ENCODE measurements around the gene ORC2. TPM values are rescaled to one million over a fixed set of nuclear protein-coding genes. Genes with fewer than 3 reads are reported as not detected.

ORC2 gene
- polyA plus RNA-seq, 1 of the 3 experiments (the other 2 are of a cell fraction), result 3.9 TPM

DNA sequence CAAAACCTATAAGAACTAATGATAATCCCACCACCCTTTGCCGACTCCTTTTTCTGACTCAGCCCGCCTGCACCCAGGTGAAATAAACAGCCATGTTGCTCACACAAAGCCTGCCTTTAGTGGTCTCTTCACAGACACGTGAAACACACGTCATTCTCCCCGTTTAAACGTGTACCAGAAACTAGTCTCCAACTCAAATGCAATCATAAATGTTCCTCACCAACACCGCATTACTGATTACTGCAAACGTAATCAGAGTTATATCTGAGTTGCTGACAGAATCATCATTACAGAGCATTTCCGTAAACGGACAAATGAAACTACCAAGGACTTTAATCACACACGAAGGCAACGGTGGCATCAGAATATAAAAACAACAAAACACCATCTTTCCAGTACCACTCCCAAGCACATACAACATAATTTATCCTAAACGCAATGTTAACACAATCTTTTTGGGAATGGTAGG is 100.9 kb downstream of the ORC2 start:
- Histone ChIP-seq H3K79me2 (ENCODE audit: insufficient read depth) (peaks cover 69% of the 10 kb centered on the region), H3K4me1 (ENCODE audit: control insufficient read depth in 1 of 2, insufficient read depth in 2 of 2, low read depth in 1 of 2, low read length in 1 of 2) (peaks cover 20 to 27% of the 10 kb centered on the region in 2 experiments; a peak in 3 of 4 replicates), H3K9me3 (no peaks in the 10 kb centered on the region), H3K9me2 (no peaks in the 10 kb centered on the region), H3F3A (replicated peaks; ENCODE audit: insufficient read depth) (peaks cover 15% of the 10 kb centered on the region), H3K4me3 (ENCODE audit: low read depth in 2 of 2, low read length in 1 of 2) (peak overlapping the region; percentile 94 to 96), H4K20me1 (ENCODE audit: insufficient read depth) (peaks cover 60% of the 10 kb centered on the region), H3K9ac (peak overlapping the region; percentile 96), H3K36me3 (replicated peaks in 1 of 2; ENCODE audit: control insufficient read depth in 1 of 2, insufficient read depth in 2 of 2, low read length in 1 of 2) (peaks cover 36 to 50% of the 10 kb centered on the region in 2 experiments), H3K27ac (ENCODE audit: low read depth in 2 of 2, low read length in 1 of 2) (peak overlapping the region; percentile 53 to 97; a peak in 3 of 4 replicates), H3K4me2 (peak overlapping the region; percentile 73), H3K27me3 (ENCODE audit: insufficient read depth) (no peaks in the 10 kb centered on the region), H2AFZ (ENCODE audit: low read depth) (no peak overlapping the region)
- WGBS (ENCODE audit: low lambda C conversion rate), result under 1% methylated on average over 13 of the region's 13 CpGs
- CTCF ChIA-PET, result no interaction called here
- TF ChIP-seq MXI1 (IDR thresholded peaks at IDR 0.05; ENCODE audit: low read depth, low read length), result peak; percentile 91
- TF ChIP-seq RAD21 (IDR thresholded peaks at IDR 0.05; ENCODE audit: low read length), result no peak
- TF ChIP-seq, protein P1, sequence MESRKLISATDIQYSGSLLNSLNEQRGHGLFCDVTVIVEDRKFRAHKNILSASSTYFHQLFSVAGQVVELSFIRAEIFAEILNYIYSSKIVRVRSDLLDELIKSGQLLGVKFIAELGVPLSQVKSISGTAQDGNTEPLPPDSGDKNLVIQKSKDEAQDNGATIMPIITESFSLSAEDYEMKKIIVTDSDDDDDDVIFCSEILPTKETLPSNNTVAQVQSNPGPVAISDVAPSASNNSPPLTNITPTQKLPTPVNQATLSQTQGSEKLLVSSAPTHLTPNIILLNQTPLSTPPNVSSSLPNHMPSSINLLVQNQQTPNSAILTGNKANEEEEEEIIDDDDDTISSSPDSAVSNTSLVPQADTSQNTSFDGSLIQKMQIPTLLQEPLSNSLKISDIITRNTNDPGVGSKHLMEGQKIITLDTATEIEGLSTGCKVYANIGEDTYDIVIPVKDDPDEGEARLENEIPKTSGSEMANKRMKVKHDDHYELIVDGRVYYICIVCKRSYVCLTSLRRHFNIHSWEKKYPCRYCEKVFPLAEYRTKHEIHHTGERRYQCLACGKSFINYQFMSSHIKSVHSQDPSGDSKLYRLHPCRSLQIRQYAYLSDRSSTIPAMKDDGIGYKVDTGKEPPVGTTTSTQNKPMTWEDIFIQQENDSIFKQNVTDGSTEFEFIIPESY (IDR thresholded peaks at IDR 0.05; ENCODE audit: borderline replicate concordance, low read depth), result no peak
- TF ChIP-seq, protein P2, sequence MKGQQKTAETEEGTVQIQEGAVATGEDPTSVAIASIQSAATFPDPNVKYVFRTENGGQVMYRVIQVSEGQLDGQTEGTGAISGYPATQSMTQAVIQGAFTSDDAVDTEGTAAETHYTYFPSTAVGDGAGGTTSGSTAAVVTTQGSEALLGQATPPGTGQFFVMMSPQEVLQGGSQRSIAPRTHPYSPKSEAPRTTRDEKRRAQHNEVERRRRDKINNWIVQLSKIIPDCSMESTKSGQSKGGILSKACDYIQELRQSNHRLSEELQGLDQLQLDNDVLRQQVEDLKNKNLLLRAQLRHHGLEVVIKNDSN (IDR thresholded peaks at IDR 0.05; ENCODE audit: borderline replicate concordance, low read depth), result peak; percentile 41; the same call in 1 of the 2 replicates
- TF ChIP-seq, protein P3, sequence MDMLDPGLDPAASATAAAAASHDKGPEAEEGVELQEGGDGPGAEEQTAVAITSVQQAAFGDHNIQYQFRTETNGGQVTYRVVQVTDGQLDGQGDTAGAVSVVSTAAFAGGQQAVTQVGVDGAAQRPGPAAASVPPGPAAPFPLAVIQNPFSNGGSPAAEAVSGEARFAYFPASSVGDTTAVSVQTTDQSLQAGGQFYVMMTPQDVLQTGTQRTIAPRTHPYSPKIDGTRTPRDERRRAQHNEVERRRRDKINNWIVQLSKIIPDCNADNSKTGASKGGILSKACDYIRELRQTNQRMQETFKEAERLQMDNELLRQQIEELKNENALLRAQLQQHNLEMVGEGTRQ (IDR thresholded peaks at IDR 0.05; ENCODE audit: borderline replicate concordance, low read depth, low read length), result no peak; the same call in 1 of the 2 replicates
- TF ChIP-seq SIN3A (IDR thresholded peaks at IDR 0.05; ENCODE audit: borderline replicate concordance, low read depth, low read length), result no peak
- POLR2A ChIA-PET, result no interaction called here
- DNase-seq, result peak; percentile 33

DNA sequence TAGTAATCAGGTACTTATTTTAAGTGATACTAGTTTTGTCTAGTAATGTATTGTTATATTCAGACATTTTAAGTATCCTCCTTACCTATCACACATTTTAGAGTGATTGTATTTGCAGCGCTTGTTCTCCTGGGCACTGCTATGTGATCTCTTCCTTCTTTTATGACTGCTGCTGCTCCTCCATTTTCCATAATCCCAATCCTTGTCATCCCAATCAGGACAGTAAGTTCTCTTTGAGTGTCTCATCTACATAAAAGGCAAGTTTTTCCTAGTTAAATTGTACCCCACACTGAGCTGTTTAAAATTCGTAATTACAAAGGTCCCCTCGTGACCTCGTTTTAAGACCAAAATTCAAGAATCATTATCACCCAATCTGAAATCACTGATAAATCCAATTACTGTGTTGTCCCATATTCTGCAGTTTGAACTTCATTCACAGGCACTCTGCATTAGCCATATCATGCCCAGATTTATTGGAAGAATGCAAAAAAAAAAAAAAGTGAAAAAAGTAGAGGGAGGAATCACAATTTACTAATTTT is 101.8 kb downstream of the ORC2 start:
- Histone ChIP-seq H3K4me2 (peak overlapping the region; percentile 73), H3K9ac (peak overlapping the region; percentile 96; the same call in 1 of the 2 replicates), H3K27me3 (ENCODE audit: insufficient read depth) (no peaks in the 10 kb centered on the region), H3K4me3 (ENCODE audit: low read depth in 2 of 2, low read length in 1 of 2) (peak overlapping the region; percentile 94 to 96), H3K9me2 (no peaks in the 10 kb centered on the region), H3K79me2 (ENCODE audit: insufficient read depth) (peaks cover 78% of the 10 kb centered on the region), H4K20me1 (ENCODE audit: insufficient read depth) (peaks cover 68% of the 10 kb centered on the region), H3K36me3 (replicated peaks in 1 of 2; ENCODE audit: control insufficient read depth in 1 of 2, insufficient read depth in 2 of 2, low read length in 1 of 2) (peaks cover 45 to 58% of the 10 kb centered on the region in 2 experiments), H3K27ac (ENCODE audit: low read depth in 2 of 2, low read length in 1 of 2) (peak overlapping the region in 1 of 2 experiments; percentile 30; a peak in 2 of 4 replicates), H3K4me1 (ENCODE audit: control insufficient read depth in 1 of 2, insufficient read depth in 2 of 2, low read depth in 1 of 2, low read length in 1 of 2) (peaks cover 20 to 23% of the 10 kb centered on the region in 2 experiments; a peak in 3 of 4 replicates), H3K9me3 (no peaks in the 10 kb centered on the region), H2AFZ (ENCODE audit: low read depth) (no peak overlapping the region), H3F3A (replicated peaks; ENCODE audit: insufficient read depth) (peaks cover 15% of the 10 kb centered on the region)
- no peak for DNase-seq
- no peak for TF ChIP-seq FOSL2 (IDR thresholded peaks at IDR 0.05; ENCODE audit: borderline replicate concordance, low read depth)
- no peak for TF ChIP-seq NFIC (IDR thresholded peaks at IDR 0.05; ENCODE audit: borderline replicate concordance)
- no peak for TF ChIP-seq RCOR1 (IDR thresholded peaks at IDR 0.05; ENCODE audit: low read length)
- TF ChIP-seq SMC3 (IDR thresholded peaks at IDR 0.05; ENCODE audit: low read depth, low read length), result no peak
- no peak for TF ChIP-seq ELF1 (IDR thresholded peaks at IDR 0.05)
- TF ChIP-seq TEAD4 (IDR thresholded peaks at IDR 0.05; ENCODE audit: borderline replicate concordance, insufficient read depth), result no peak
- no peak for TF ChIP-seq FOXM1 (IDR thresholded peaks at IDR 0.05; ENCODE audit: low read depth)
- TF ChIP-seq, protein P4, sequence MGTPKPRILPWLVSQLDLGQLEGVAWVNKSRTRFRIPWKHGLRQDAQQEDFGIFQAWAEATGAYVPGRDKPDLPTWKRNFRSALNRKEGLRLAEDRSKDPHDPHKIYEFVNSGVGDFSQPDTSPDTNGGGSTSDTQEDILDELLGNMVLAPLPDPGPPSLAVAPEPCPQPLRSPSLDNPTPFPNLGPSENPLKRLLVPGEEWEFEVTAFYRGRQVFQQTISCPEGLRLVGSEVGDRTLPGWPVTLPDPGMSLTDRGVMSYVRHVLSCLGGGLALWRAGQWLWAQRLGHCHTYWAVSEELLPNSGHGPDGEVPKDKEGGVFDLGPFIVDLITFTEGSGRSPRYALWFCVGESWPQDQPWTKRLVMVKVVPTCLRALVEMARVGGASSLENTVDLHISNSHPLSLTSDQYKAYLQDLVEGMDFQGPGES (IDR thresholded peaks at IDR 0.05; ENCODE audit: low read depth, low read length), result no peak
- TF ChIP-seq, protein P5, sequence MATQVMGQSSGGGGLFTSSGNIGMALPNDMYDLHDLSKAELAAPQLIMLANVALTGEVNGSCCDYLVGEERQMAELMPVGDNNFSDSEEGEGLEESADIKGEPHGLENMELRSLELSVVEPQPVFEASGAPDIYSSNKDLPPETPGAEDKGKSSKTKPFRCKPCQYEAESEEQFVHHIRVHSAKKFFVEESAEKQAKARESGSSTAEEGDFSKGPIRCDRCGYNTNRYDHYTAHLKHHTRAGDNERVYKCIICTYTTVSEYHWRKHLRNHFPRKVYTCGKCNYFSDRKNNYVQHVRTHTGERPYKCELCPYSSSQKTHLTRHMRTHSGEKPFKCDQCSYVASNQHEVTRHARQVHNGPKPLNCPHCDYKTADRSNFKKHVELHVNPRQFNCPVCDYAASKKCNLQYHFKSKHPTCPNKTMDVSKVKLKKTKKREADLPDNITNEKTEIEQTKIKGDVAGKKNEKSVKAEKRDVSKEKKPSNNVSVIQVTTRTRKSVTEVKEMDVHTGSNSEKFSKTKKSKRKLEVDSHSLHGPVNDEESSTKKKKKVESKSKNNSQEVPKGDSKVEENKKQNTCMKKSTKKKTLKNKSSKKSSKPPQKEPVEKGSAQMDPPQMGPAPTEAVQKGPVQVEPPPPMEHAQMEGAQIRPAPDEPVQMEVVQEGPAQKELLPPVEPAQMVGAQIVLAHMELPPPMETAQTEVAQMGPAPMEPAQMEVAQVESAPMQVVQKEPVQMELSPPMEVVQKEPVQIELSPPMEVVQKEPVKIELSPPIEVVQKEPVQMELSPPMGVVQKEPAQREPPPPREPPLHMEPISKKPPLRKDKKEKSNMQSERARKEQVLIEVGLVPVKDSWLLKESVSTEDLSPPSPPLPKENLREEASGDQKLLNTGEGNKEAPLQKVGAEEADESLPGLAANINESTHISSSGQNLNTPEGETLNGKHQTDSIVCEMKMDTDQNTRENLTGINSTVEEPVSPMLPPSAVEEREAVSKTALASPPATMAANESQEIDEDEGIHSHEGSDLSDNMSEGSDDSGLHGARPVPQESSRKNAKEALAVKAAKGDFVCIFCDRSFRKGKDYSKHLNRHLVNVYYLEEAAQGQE (IDR thresholded peaks at IDR 0.05; ENCODE audit: low read depth, low read length), result no peak
- TF ChIP-seq, protein P6, sequence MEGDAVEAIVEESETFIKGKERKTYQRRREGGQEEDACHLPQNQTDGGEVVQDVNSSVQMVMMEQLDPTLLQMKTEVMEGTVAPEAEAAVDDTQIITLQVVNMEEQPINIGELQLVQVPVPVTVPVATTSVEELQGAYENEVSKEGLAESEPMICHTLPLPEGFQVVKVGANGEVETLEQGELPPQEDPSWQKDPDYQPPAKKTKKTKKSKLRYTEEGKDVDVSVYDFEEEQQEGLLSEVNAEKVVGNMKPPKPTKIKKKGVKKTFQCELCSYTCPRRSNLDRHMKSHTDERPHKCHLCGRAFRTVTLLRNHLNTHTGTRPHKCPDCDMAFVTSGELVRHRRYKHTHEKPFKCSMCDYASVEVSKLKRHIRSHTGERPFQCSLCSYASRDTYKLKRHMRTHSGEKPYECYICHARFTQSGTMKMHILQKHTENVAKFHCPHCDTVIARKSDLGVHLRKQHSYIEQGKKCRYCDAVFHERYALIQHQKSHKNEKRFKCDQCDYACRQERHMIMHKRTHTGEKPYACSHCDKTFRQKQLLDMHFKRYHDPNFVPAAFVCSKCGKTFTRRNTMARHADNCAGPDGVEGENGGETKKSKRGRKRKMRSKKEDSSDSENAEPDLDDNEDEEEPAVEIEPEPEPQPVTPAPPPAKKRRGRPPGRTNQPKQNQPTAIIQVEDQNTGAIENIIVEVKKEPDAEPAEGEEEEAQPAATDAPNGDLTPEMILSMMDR (IDR thresholded peaks at IDR 0.05), result no peak
- WGBS (ENCODE audit: low lambda C conversion rate), result 38% methylated on average over 4 of the region's 4 CpGs
- CTCF ChIA-PET, result no interaction called here
- POLR2A ChIA-PET, result no interaction called here

Data from SK-N-SH (cell line).